Colonic mucosa (tissue), 4 donors: ENCODE measurements around the gene DOCK2. TPM values are rescaled to one million over a fixed set of nuclear protein-coding genes. Genes with fewer than 3 reads are reported as not detected.

Experiments used
- DNase-seq: peaks from one replicate; pipeline ENCODE4 v3.0.0-alpha.2; 2020
- H3K27ac ChIP-seq: fragments of 200-600 bp; one replicate; pipeline ENCODE4 v1.8.0; 2021
- H3K27me3 ChIP-seq: fragments of 200-600 bp; one replicate; pipeline ENCODE4 v1.8.0; 2021
- H3K36me3 ChIP-seq: fragments of 200-600 bp; one replicate; pipeline ENCODE4 v1.8.0; 2021
- H3K4me1 ChIP-seq: fragments of 200-600 bp; one replicate; pipeline ENCODE4 v1.8.0; 2021; ENCODE audit warnings: mild to moderate bottlenecking
- H3K4me3 ChIP-seq: fragments of 200-600 bp; one replicate; pipeline ENCODE4 v1.8.0; 2021
- H3K9ac ChIP-seq, 2 donors: one replicate each; pipeline ENCODE4 v1.7.0; 2013; ENCODE audit warnings: control low read depth in 2 of 2, low read depth in 2 of 2, low read length in 2 of 2
- H3K9me3 ChIP-seq: fragments of 200-600 bp; one replicate; pipeline ENCODE4 v1.8.0; 2021
- intact Hi-C: fragments of 100-400 bp; cut with DNase I; formaldehyde crosslinking; loops from one replicate; pipeline ENCODE4 v1.14.1; 2022
- total RNA-seq, 2 donors: library from RNA; stranded (reverse); fragmentation: NEBNext Ultra II Directional in 1 of 2; extraction: Animal tissue kit (Norgen Biotek cat#: 25700) in 1 of 2; gene quantifications; one replicate each; pipeline ENCODE4 v1.2.1, GENCODE V29; 2021
- TF ChIP-seq, protein P1 (sequence below): fragments of 200-600 bp; IDR thresholded peaks from one replicate; pipeline ENCODE4 v1.8.0; 2022; ENCODE audit warnings: antibody characterized with exemption, mild to moderate bottlenecking
- donor health status: healthy.
- donor health status: DM: no; HTN: no; CAD: no.
- donor health status: DM: no; HTN: no; CAD: no.

Gene DOCK2
- total RNA-seq, 2 donors from 2014 or later, result 4.8 to 6.0 TPM

DNA sequence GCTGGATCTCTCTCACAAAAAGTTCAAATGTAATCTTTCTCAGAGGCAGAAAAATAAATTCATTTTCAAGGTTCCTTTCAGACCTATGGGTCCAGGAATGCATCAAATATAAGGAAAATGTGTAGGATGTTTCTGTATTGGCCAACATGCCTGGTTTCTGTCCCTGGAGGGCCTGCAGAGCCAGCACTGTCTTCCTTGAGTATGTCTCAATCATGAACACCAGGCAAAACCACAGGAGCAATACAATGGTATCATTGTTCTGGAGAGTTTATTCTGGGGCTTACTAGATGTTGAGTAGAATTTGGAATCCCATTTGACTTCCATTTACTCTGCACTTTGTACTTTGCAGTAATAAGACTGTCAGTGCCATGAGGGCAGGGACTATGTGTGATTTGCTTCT is 319.7 kb downstream of the DOCK2 start:
- H3K9ac ChIP-seq, result no peak overlapping the region
- H3K27ac ChIP-seq, result no peak overlapping the region
- H3K4me1 ChIP-seq, result no peaks in the 10 kb centered on the region
- intact Hi-C loops, result no loop called here
- DNase-seq, result no peak
- H3K4me3 ChIP-seq, result no peak overlapping the region
- H3K27me3 ChIP-seq, result no peaks in the 10 kb centered on the region
- TF ChIP-seq, protein P1, sequence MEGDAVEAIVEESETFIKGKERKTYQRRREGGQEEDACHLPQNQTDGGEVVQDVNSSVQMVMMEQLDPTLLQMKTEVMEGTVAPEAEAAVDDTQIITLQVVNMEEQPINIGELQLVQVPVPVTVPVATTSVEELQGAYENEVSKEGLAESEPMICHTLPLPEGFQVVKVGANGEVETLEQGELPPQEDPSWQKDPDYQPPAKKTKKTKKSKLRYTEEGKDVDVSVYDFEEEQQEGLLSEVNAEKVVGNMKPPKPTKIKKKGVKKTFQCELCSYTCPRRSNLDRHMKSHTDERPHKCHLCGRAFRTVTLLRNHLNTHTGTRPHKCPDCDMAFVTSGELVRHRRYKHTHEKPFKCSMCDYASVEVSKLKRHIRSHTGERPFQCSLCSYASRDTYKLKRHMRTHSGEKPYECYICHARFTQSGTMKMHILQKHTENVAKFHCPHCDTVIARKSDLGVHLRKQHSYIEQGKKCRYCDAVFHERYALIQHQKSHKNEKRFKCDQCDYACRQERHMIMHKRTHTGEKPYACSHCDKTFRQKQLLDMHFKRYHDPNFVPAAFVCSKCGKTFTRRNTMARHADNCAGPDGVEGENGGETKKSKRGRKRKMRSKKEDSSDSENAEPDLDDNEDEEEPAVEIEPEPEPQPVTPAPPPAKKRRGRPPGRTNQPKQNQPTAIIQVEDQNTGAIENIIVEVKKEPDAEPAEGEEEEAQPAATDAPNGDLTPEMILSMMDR, result no peak
- no peaks in the 10 kb centered on the region for H3K36me3 ChIP-seq
- no peaks in the 10 kb centered on the region for H3K9me3 ChIP-seq

DNA sequence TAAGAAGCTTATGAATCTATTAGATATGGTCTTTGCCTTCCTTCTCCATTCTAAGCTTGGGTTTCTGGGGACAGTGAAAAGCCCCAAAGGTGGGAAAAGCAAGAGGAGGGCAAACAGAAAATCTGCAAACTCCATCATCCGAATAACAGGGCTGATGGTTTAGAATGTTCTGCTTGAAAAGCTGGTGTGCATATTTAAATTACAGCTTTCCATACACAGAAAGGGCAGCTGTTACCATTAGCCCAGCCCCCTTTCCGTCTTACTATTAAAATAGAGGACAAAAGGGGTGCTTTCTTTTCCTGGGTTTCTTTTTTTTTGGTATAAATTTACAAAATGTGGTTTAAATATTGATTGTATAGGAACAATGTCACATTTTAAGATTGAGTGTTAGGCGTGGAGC is 321.2 kb downstream of the DOCK2 start:
- no peaks in the 10 kb centered on the region for H3K4me1 ChIP-seq
- intact Hi-C loops, result no loop called here
- H3K27ac ChIP-seq, result no peak overlapping the region
- H3K9me3 ChIP-seq, result no peaks in the 10 kb centered on the region
- no peaks in the 10 kb centered on the region for H3K27me3 ChIP-seq
- no peak overlapping the region for H3K9ac ChIP-seq
- TF ChIP-seq, protein P1, result no peak
- no peak for DNase-seq
- H3K36me3 ChIP-seq, result no peaks in the 10 kb centered on the region
- H3K4me3 ChIP-seq, result no peak overlapping the region

DNA sequence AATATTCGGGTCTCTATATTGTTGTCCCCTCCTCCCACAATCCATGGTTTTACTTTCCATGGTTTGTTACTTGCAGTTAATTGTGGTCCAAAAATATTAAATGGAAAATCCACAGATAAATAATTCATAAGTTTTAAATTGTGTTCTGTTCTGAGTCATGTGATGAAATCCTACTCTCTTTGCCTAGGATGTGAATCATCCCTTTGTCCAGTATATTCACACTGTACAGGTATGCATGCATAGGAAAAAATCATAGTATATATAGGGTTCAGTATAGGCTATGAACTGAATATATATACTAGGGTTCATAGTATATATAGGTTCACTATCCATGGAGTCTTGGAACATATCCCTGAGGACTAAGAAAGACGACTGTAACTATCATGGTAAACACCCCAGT is 323.6 kb downstream of the DOCK2 start:
- DNase-seq, result no peak
- Histone ChIP-seq H3K27ac (no peak overlapping the region), H3K9me3 (no peaks in the 10 kb centered on the region), H3K4me3 (no peak overlapping the region), H3K27me3 (no peaks in the 10 kb centered on the region), H3K4me1 (no peaks in the 10 kb centered on the region), H3K9ac (no peak overlapping the region), H3K36me3 (no peaks in the 10 kb centered on the region)
- intact Hi-C loops, result no loop called here
- TF ChIP-seq, protein P1, result no peak

DNA sequence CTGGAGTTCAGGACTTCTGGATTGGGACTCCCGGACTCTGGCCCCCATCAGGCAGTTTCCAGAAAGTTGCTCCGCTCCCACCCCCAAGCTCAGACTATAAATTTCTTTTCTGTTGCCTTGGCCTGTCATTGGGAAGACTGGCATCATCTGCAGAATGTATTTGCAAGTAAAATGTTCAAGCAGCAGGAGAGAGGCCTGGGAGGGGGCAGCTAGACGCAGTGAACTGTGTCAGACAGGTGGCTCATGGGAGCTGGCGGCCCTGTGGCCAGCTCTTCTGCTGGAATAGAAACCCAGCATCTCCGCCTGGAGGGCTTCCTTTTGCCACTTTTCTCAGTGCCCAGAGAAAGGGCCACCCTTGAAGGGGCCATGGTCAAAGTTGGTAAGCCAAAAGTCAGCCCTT is 327.2 kb downstream of the DOCK2 start:
- DNase-seq, result no peak
- TF ChIP-seq, protein P1, result no peak
- H3K4me1 ChIP-seq, result no peaks in the 10 kb centered on the region
- no peak overlapping the region for H3K4me3 ChIP-seq
- intact Hi-C loops, result no loop called here
- H3K9me3 ChIP-seq, result no peaks in the 10 kb centered on the region
- no peak overlapping the region for H3K9ac ChIP-seq
- no peaks in the 10 kb centered on the region for H3K27me3 ChIP-seq
- H3K27ac ChIP-seq, result no peak overlapping the region
- no peaks in the 10 kb centered on the region for H3K36me3 ChIP-seq

DNA sequence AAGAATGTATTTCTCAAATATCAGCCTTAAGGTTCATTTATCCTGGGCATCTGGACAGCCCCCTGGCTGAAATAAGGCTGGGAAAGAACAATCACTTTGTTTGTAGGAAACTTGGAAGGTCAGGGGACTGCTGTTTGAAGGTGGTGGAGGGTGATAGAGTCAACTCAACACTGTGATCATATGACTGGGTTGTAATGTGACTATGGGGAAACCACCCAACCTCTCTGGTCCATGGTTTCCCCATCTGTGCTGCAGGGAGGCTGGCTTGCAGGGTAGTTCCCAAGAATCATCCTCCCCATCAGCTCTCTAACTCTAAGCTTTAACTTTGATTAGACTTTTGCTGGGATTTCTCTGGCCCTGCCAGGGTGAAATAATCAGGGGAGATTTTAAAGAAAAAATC is 333.3 kb downstream of the DOCK2 start:
- DNase-seq, result no peak
- Histone ChIP-seq H3K27me3 (no peaks in the 10 kb centered on the region), H3K4me3 (no peak overlapping the region), H3K4me1 (no peaks in the 10 kb centered on the region), H3K27ac (no peak overlapping the region), H3K9me3 (no peaks in the 10 kb centered on the region), H3K9ac (no peak overlapping the region), H3K36me3 (no peaks in the 10 kb centered on the region)
- TF ChIP-seq, protein P1, result no peak
- intact Hi-C loops, result no loop called here
